ENCODE results near the gene CCR3.

- no peak for TF ChIP-seq CTCF (IDR thresholded peaks at IDR 0.05)
- no peak for TF ChIP-seq POLR2AphosphoS5 (IDR thresholded peaks at IDR 0.05; ENCODE audit: insufficient read depth in 1 of 2, low read depth in 1 of 2)
Observed at GRCh38 chr3:46284981-46285683, 42.9 kb downstream of the CCR3 start.
